Heart left ventricle (tissue), 16 donors: Measurements from ENCODE around the gene LYRM4. TPM values are rescaled to one million over a fixed set of nuclear protein-coding genes. Genes with fewer than 3 reads are reported as not detected.

Source experiments
- ATAC-seq, 4 donors: fragments of 200-7000 bp; cut with Tn5 transposase; one replicate each; pipeline ENCODE4 v1.9.1; 2020 to 2022; ENCODE audit warnings: moderate library complexity in 4 of 4, mild to moderate bottlenecking in 3 of 4, moderate number of reproducible peaks in 1 of 4
- DNase-seq, 5 donors: peaks; one replicate each; pipeline ENCODE4 v3.0.0-alpha.2; 2020
- H3K27ac ChIP-seq, 12 donors: fragments of 200-600 bp; sonication (generic) in 4 of 12; one replicate each; pipeline versions ENCODE4 v1.5.0 to v1.8.0; 2016 to 2022; ENCODE audit warnings: mild to moderate bottlenecking in 2 of 12
- H3K27me3 ChIP-seq, 9 donors: fragments of 200-600 bp; sonication (generic) in 2 of 9; one replicate each; pipeline versions ENCODE4 v1.5.1 to v1.8.0; 2016 to 2022; ENCODE audit warnings: mild to moderate bottlenecking in 3 of 9
- H3K36me3 ChIP-seq, 9 donors: fragments of 200-600 bp; sonication (generic) in 2 of 9; one replicate each; pipeline versions ENCODE4 v1.5.0 to v1.8.0; 2018 to 2022; ENCODE audit warnings: mild to moderate bottlenecking in 2 of 9
- H3K4me1 ChIP-seq, 12 donors: fragments of 200-600 bp; sonication (generic) in 4 of 12; one replicate each; pipeline versions ENCODE4 v1.5.0 to v1.8.0; 2016 to 2022; ENCODE audit warnings: mild to moderate bottlenecking in 3 of 12
- H3K4me3 ChIP-seq, 12 donors: fragments of 200-600 bp; sonication (generic) in 4 of 12; one replicate each; pipeline versions ENCODE4 v1.5.0 to v1.8.0; 2017 to 2022; ENCODE audit warnings: mild to moderate bottlenecking in 9 of 12, moderate library complexity in 4 of 12
- H3K9me3 ChIP-seq, 12 donors: fragments of 200-600 bp; sonication (generic) in 4 of 12; one replicate each; pipeline versions ENCODE4 v1.5.0 to v1.8.0; 2016 to 2022; ENCODE audit warnings: mild to moderate bottlenecking in 1 of 12
- CTCF ChIP-seq, 12 donors: fragments of 200-600 bp; sonication (generic) in 4 of 12; IDR thresholded peaks; one replicate each; pipeline versions ENCODE4 v1.5.0 to v1.8.0; 2018 to 2022; ENCODE audit warnings: antibody characterized with exemption in 12 of 12, mild to moderate bottlenecking in 5 of 12
- POLR2A ChIP-seq, 2 donors: fragments of 450-650 bp; IDR thresholded peaks; one replicate each; pipeline ENCODE4 v1.6.1; 2017; ENCODE audit warnings: antibody characterized with exemption in 2 of 2, mild to moderate bottlenecking in 2 of 2, moderate library complexity in 2 of 2
- WGBS, 4 donors: extraction: QIAGEN DNeasy Blood & Tissue Kit in 2 of 4; methylation state at CpG; one replicate each; pipeline versions ENCODE4 v1.1.5 to v1.1.7; 2013 to 2018; 5-methylcytosine and 5-hydroxymethylcytosine counted together
- intact Hi-C, 10 donors: fragments of 100-400 bp; cut with DNase I; formaldehyde crosslinking; loops; one replicate each; pipeline versions ENCODE4 v1.11.1 to v1.14.2; 2022
- polyA plus RNA-seq, 2 donors: library from polyadenylated mRNA; stranded (reverse); fragments of 200-250 nt; gene quantifications; one replicate each; pipeline ENCODE4 v1.2.3, GENCODE V29; 2013
- total RNA-seq, 9 donors: library from RNA; depleted of rRNA in 2 of 9; stranded (reverse); fragments of >200 nt in 2 of 9; fragmentation: NEBNext Ultra II Directional in 3 of 9; extraction: Animal tissue kit (Norgen Biotek cat#: 25700) in 3 of 9; gene quantifications; one replicate each; pipeline versions ENCODE4 v1.1.0 to v1.2.4, GENCODE V29; 2016 to 2023
- donor health status: ischemic (EF 13 %, LVEDD 7.1; RV severe dilation, severe dysfunction).
- donor health status: healthy with polysubstance abuse.
- donor health status: DM: no; HTN: yes; CAD: no.
- donor health status: DM: no; HTN: no; CAD: no.
- donor health status: ischemic (EF 25% LVEDD 6.9; RV normal size, moderate dysfunction).
- donor health status: ischemic (EF 25% LVEDD 5.7; RV mildly dilated, moderate dysfunction).
- donor health status: healthy.
- donor health status: DM: yes; HTN: yes; CAD: no.
- donor health status: ischemic (EF 35%, LVEDD 5.7; RV mildly dilated, moderate dysfunction).
- donor health status: nonischemic (EF 11% LVEDD 7.7; RV severe dilation, severe dysfunction).
- donor health status: DM: yes; HTN: yes; CAD: no.
- donor health status: PGD.
- donor health status: ischemic (EF 29% LVEDD 5.4; RV normal size, mild dysfunction).
- donor health status: nonischemic (EF 23%, LVEDD 6.1; RV moderate dilation, normal function).

LYRM4 gene
- total and polyA plus RNA-seq, 11 donors: 18.8 to 39.7 (median 21.3) TPM

GRCh38 chr6:5256952-5257351 is 3.8 kb downstream of the LYRM4 start:
- no peak for DNase-seq
- ATAC-seq: no peak
- Histone ChIP-seq H3K27me3 (no peaks in the 10 kb centered on the region), H3K9me3 (no peaks in the 10 kb centered on the region), H3K4me1 (peaks cover 0 to 12% (median 8%) of the 10 kb centered on the region in 12 donors), H3K4me3 (no peak overlapping the region), H3K36me3 (peaks cover 0 to 19% (median 3%) of the 10 kb centered on the region in 9 donors), H3K27ac (no peak overlapping the region)
- 87 to 94% (median 94%) methylated on average over 3 of the region's 3 CpGs for WGBS, 4 donors
- intact Hi-C loops: loop anchor here in 2 of 10 donors (5.0 to 10.0 kb wide), 2 partner anchors 112 to 115 kb away; no protein-coding TSS in a partner anchor
- TF ChIP-seq CTCF (IDR thresholded peaks at IDR 0.05) (no peak), POLR2A (IDR thresholded peaks at IDR 0.05) (no peak)

GRCh38 chr6:5250911-5251310 is 9.8 kb downstream of the LYRM4 start:
- Histone ChIP-seq H3K36me3 (peaks cover 0 to 16% (median 3%) of the 10 kb centered on the region in 9 donors), H3K27me3 (no peaks in the 10 kb centered on the region), H3K27ac (no peak overlapping the region), H3K4me1 (no peaks in the 10 kb centered on the region), H3K9me3 (no peaks in the 10 kb centered on the region), H3K4me3 (no peak overlapping the region)
- TF ChIP-seq POLR2A (IDR thresholded peaks at IDR 0.05): no peak
- TF ChIP-seq CTCF (IDR thresholded peaks at IDR 0.05): peak in 1 of 12 donors; percentile 2
- DNase-seq: no peak
- 87 to 91% (median 90%) methylated on average over 4 of the region's 4 CpGs for WGBS, 4 donors
- ATAC-seq: no peak
- intact Hi-C loops: loop anchor here in 2 of 10 donors (5.0 to 10.0 kb wide), 2 partner anchors 106 to 756 kb away; partner anchors contain the start of gene NRN1 (in 1 of the 2)

- Histone ChIP-seq H3K4me3 (no peak overlapping the region), H3K27me3 (no peaks in the 10 kb centered on the region), H3K36me3 (peaks cover 0 to 16% (median 3%) of the 10 kb centered on the region in 9 donors), H3K27ac (no peak overlapping the region), H3K9me3 (no peaks in the 10 kb centered on the region), H3K4me1 (no peaks in the 10 kb centered on the region)
- no peak for TF ChIP-seq CTCF (IDR thresholded peaks at IDR 0.05)
- WGBS, 4 donors: 91 to 95% (median 93%) methylated on average over 3 of the region's 3 CpGs
- no peak for ATAC-seq
- no peak for DNase-seq
- intact Hi-C loops: loop anchor here in 2 of 10 donors (5.0 to 10.0 kb wide), 2 partner anchors 106 to 757 kb away; partner anchors contain the start of gene NRN1 (in 1 of the 2)
These were observed 10.3 kb downstream of the LYRM4 start for GRCh38 chr6:5250451-5250850.

GRCh38 chr6:5249451-5250122 is 11.2 kb downstream of the LYRM4 start:
- 83 to 88% (median 85%) methylated on average over 5 of the region's 5 CpGs for WGBS, 4 donors
- no peak for ATAC-seq
- no peak overlapping the region for H3K27ac ChIP-seq
- intact Hi-C loops: loop anchor here in 3 of 10 donors (5.0 to 10.0 kb wide), 2 partner anchors 105 to 758 kb away; partner anchors contain the start of gene NRN1 (in 1 of the 3)
- no peak for DNase-seq
- H3K27me3 ChIP-seq: no peaks in the 10 kb centered on the region
- no peak for TF ChIP-seq CTCF (IDR thresholded peaks at IDR 0.05)
- no peak for TF ChIP-seq POLR2A (IDR thresholded peaks at IDR 0.05)
- no peaks in the 10 kb centered on the region for H3K9me3 ChIP-seq
- peaks cover 0 to 16% (median 3%) of the 10 kb centered on the region in 9 donors for H3K36me3 ChIP-seq
- H3K4me1 ChIP-seq: no peaks in the 10 kb centered on the region
- no peak overlapping the region for H3K4me3 ChIP-seq
